ENCODE results near the gene MAST1.
A peak's percentile ranks its signal among the peaks of the same experiment; 100 is the strongest.
"Not testable (repeated sequence)": the region's sequence is repeated elsewhere in the genome, so short reads cannot be mapped to it uniquely, and the experiment has no call there.

The MAST1 gene

GRCh38 chr19:12838182-12838885 lies at the start of gene MAST1:
MAST1 (plus strand) TSS chr19:12838515; CDS start chr19:12838573, 58 bp downstream.
- DNase-seq (ENCODE audit: extremely low read depth in 1 of 2, low read depth in 1 of 2): no peak

GRCh38 chr19:12788682-12789097 lies 49.6 kb upstream of the MAST1 start:
- DNase-seq (ENCODE audit: extremely low read depth in 1 of 2, low read depth in 1 of 2): no peak

- DNase-seq (ENCODE audit: extremely low read depth in 1 of 2, low read depth in 1 of 2): no peak
Observed at GRCh38 chr19:12789098-12789903, 49.0 kb upstream of the MAST1 start.

- peak; percentile 87 to 89 for DNase-seq (ENCODE audit: extremely low read depth in 1 of 2, low read depth in 1 of 2)
Observed at GRCh38 chr19:12789904-12790619, 48.3 kb upstream of the MAST1 start.

GRCh38 chr19:12790628-12791344 lies 47.5 kb upstream of the MAST1 start:
- DNase-seq (ENCODE audit: extremely low read depth in 1 of 2, low read depth in 1 of 2): no peak

GRCh38 chr19:12791345-12792050 lies 46.8 kb upstream of the MAST1 start, which contains the start of gene JUNB:
JUNB (plus strand) TSS chr19:12791486; CDS start chr19:12791772, 286 bp downstream.
- DNase-seq (ENCODE audit: extremely low read depth in 1 of 2, low read depth in 1 of 2): peak; percentile 95 to 98

GRCh38 chr19:12792051-12792852 lies 46.1 kb upstream of the MAST1 start:
- no peak for DNase-seq (ENCODE audit: extremely low read depth in 1 of 2, low read depth in 1 of 2)

GRCh38 chr19:12792853-12793289 lies 45.4 kb upstream of the MAST1 start:
- DNase-seq (ENCODE audit: extremely low read depth in 1 of 2, low read depth in 1 of 2): no peak

GRCh38 chr19:12793290-12794195 lies 44.8 kb upstream of the MAST1 start:
- DNase-seq (ENCODE audit: extremely low read depth in 1 of 2, low read depth in 1 of 2): peak; percentile 86 to 90

GRCh38 chr19:12794196-12794941 lies 43.9 kb upstream of the MAST1 start:
- DNase-seq (ENCODE audit: extremely low read depth in 1 of 2, low read depth in 1 of 2): no peak

GRCh38 chr19:12794971-12795381 lies 43.3 kb upstream of the MAST1 start:
- no peak for DNase-seq (ENCODE audit: extremely low read depth in 1 of 2, low read depth in 1 of 2)

GRCh38 chr19:12796146-12797071 lies 41.9 kb upstream of the MAST1 start:
- peak in 1 of 2 donors; percentile 62 for DNase-seq (ENCODE audit: extremely low read depth in 1 of 2, low read depth in 1 of 2)

GRCh38 chr19:12797141-12797587 lies 41.2 kb upstream of the MAST1 start:
- DNase-seq (ENCODE audit: extremely low read depth in 1 of 2, low read depth in 1 of 2): no peak

GRCh38 chr19:12797607-12798006 lies 40.7 kb upstream of the MAST1 start:
- not testable (repeated sequence) for DNase-seq (ENCODE audit: extremely low read depth in 1 of 2, low read depth in 1 of 2)

GRCh38 chr19:12799742-12800465 lies 38.4 kb upstream of the MAST1 start:
- no peak for DNase-seq (ENCODE audit: extremely low read depth in 1 of 2, low read depth in 1 of 2)

- no peak for DNase-seq (ENCODE audit: extremely low read depth in 1 of 2, low read depth in 1 of 2)
Observed at GRCh38 chr19:12800466-12800770, 37.9 kb upstream of the MAST1 start.

Measured in activated CD8-positive, alpha-beta memory T cell treated with anti-CD3 and anti-CD28 coated beads for 1 hour (primary cell).